Measurements from ENCODE around the gene PDE6B.

The PDE6B gene

DNA sequence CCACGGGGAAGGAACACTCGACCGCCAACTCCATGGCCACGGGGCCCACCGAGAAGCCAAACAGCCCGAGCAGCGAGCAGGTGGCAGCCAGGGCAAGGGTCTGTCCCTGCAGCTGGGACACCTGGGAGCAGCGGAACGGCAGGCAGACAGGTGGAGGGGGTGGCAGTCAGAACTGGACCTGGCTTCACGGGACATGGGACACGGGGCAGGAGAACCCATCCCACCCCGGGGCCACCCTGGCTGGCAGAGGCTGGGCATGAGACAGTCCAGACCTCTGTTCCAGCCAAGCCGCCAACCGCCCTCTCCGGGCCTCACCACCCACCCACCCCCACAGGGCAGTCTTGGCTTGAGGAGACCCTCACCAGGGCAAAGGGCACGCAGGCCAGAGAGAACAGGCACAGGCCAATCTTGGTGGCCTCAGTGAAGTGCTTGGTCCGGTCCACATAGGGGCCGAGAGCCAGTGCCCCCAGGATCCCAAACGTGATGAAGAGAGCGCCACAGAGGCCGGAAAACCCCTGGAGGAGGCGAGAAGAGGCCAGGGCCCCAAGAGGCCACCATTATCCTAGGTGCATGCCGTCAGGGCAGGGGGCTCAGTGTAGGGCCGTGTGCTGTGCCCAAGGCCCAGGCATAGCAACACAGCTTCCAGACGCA is 58.0 kb downstream of the PDE6B start:
- H3K4me2 ChIP-seq (ENCODE audit: low read depth, low read length, poor library complexity, severe bottlenecking), result no peak overlapping the region
- no peaks in the 10 kb centered on the region for H3K79me2 ChIP-seq (ENCODE audit: insufficient read depth, low read length)
- no peaks in the 10 kb centered on the region for H4K20me1 ChIP-seq (ENCODE audit: low read depth, low read length)
- no peaks in the 10 kb centered on the region for H3K36me3 ChIP-seq (ENCODE audit: low read length)
- H3K9ac ChIP-seq (ENCODE audit: low read length), result no peak overlapping the region
- H3K4me3 ChIP-seq (ENCODE audit: insufficient read depth, low read length, poor library complexity, severe bottlenecking), result no peak overlapping the region
- no peak overlapping the region for H2AFZ ChIP-seq (ENCODE audit: low read depth, low read length, severe bottlenecking)
- no peak overlapping the region; the same call in 1 of the 2 replicates for H3K27ac ChIP-seq (ENCODE audit: low read depth, low read length)
- TF ChIP-seq EZH2phosphoT487 (conservative IDR thresholded peaks at IDR 0.05; ENCODE audit: low read length), result no peak
- TF ChIP-seq, protein P1, sequence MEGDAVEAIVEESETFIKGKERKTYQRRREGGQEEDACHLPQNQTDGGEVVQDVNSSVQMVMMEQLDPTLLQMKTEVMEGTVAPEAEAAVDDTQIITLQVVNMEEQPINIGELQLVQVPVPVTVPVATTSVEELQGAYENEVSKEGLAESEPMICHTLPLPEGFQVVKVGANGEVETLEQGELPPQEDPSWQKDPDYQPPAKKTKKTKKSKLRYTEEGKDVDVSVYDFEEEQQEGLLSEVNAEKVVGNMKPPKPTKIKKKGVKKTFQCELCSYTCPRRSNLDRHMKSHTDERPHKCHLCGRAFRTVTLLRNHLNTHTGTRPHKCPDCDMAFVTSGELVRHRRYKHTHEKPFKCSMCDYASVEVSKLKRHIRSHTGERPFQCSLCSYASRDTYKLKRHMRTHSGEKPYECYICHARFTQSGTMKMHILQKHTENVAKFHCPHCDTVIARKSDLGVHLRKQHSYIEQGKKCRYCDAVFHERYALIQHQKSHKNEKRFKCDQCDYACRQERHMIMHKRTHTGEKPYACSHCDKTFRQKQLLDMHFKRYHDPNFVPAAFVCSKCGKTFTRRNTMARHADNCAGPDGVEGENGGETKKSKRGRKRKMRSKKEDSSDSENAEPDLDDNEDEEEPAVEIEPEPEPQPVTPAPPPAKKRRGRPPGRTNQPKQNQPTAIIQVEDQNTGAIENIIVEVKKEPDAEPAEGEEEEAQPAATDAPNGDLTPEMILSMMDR (IDR thresholded peaks at IDR 0.05; ENCODE audit: insufficient read depth, low read length, poor library complexity, severe bottlenecking), result no peak
- H3F3A ChIP-seq (ENCODE audit: insufficient read depth), result 0 out of 2 replicates have a peak, but pooled peaks cover 2% of the 10 kb centered on the region
- H3K9me2 ChIP-seq (replicated peaks; ENCODE audit: insufficient read depth, low read length), result no peaks in the 10 kb centered on the region
- no peaks in the 10 kb centered on the region for H3K9me3 ChIP-seq (ENCODE audit: insufficient read depth, low read length)
- H3K27me3 ChIP-seq (ENCODE audit: low read length), result no peaks in the 10 kb centered on the region

DNA sequence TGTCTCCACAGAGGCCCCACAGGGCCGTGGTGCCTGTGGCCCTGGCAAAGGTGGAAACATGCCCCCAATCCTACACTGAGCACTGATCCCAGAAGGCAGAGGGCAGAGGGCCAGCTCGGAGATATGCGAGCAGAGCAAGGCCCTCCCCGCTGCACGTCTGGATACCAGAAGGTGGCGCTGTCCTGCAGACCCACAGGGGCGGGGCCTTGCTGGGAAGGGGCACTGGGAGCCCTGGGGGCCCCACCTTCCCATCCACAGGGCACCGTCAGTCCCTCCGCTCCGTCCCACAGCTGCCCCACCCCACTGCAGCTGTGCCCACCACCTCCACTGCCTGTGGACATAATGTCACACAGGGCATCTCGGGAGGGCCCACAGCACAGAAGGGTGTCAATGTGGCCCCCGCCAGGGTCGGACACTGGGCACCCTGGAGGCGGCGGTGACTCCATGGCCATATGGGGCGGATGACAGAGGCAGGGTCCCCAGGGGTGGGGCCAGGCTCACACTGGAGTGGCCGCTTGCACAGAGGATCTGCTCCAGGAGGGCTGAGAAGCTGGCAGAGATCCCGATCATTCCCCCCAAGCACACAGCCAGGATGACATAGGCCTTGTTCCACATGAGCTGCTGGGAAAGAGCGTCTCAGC is 58.7 kb downstream of the PDE6B start:
- Histone ChIP-seq H3K27ac (ENCODE audit: low read depth, low read length) (no peak overlapping the region), H3K79me2 (ENCODE audit: insufficient read depth, low read length) (no peaks in the 10 kb centered on the region), H3K9ac (ENCODE audit: low read length) (no peak overlapping the region), H4K20me1 (ENCODE audit: low read depth, low read length) (no peaks in the 10 kb centered on the region), H3K4me2 (ENCODE audit: low read depth, low read length, poor library complexity, severe bottlenecking) (no peak overlapping the region), H3K9me2 (replicated peaks; ENCODE audit: insufficient read depth, low read length) (no peaks in the 10 kb centered on the region), H2AFZ (ENCODE audit: low read depth, low read length, severe bottlenecking) (no peak overlapping the region), H3K36me3 (ENCODE audit: low read length) (no peaks in the 10 kb centered on the region), H3F3A (ENCODE audit: insufficient read depth) (no peaks in the 10 kb centered on the region), H3K9me3 (ENCODE audit: insufficient read depth, low read length) (no peaks in the 10 kb centered on the region), H3K27me3 (ENCODE audit: low read length) (no peaks in the 10 kb centered on the region), H3K4me3 (ENCODE audit: insufficient read depth, low read length, poor library complexity, severe bottlenecking) (no peak overlapping the region)
- no peak for TF ChIP-seq EZH2phosphoT487 (conservative IDR thresholded peaks at IDR 0.05; ENCODE audit: low read length)
- TF ChIP-seq, protein P1 (IDR thresholded peaks at IDR 0.05; ENCODE audit: insufficient read depth, low read length, poor library complexity, severe bottlenecking), result peak; percentile 66

DNA sequence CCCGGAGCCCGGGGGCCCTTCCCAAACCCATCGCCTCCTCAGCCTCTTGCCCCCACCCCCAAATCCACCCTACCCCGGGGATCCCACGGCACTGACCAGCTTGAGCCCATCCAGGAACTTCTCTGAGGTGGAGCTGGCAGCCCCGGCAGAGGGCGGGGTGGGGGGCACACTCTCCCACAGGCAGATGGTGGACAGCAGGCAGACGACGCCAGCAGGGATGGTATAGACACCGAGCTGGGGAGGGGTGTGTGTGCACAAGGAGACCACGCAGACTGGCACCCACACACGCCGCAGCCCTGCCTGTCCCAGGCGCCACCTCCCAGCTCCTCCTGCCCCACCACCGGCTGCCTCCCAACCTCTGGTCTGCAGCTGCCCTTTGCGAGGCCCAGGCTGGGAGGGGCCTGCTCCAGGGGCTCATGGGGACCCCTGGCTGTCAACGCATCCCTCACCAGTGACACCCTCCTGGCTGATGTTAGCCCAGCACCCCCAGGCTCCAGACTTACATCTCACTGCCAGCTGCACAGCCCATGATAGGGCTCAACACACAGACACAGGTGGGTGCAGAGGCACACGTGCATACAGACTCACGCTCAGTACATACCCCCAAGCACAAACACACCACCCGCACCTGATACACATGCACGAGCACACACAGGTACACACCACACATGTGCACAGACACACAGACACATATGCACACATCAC is 59.4 kb downstream of the PDE6B start:
- H3K79me2 ChIP-seq (ENCODE audit: insufficient read depth, low read length), result no peaks in the 10 kb centered on the region
- H2AFZ ChIP-seq (ENCODE audit: low read depth, low read length, severe bottlenecking), result no peak overlapping the region
- H3K27me3 ChIP-seq (ENCODE audit: low read length), result no peaks in the 10 kb centered on the region
- H4K20me1 ChIP-seq (ENCODE audit: low read depth, low read length), result no peaks in the 10 kb centered on the region
- H3K4me3 ChIP-seq (ENCODE audit: insufficient read depth, low read length, poor library complexity, severe bottlenecking), result no peak overlapping the region
- H3K27ac ChIP-seq (ENCODE audit: low read depth, low read length), result no peak overlapping the region
- TF ChIP-seq, protein P1 (IDR thresholded peaks at IDR 0.05; ENCODE audit: insufficient read depth, low read length, poor library complexity, severe bottlenecking), result no peak
- TF ChIP-seq EZH2phosphoT487 (conservative IDR thresholded peaks at IDR 0.05; ENCODE audit: low read length), result no peak
- H3K36me3 ChIP-seq (ENCODE audit: low read length), result no peaks in the 10 kb centered on the region
- no peaks in the 10 kb centered on the region for H3K9me2 ChIP-seq (replicated peaks; ENCODE audit: insufficient read depth, low read length)
- no peak overlapping the region for H3K9ac ChIP-seq (ENCODE audit: low read length)
- no peak overlapping the region for H3K4me2 ChIP-seq (ENCODE audit: low read depth, low read length, poor library complexity, severe bottlenecking)
- no peaks in the 10 kb centered on the region for H3K9me3 ChIP-seq (ENCODE audit: insufficient read depth, low read length)
- H3F3A ChIP-seq (ENCODE audit: insufficient read depth), result no peaks in the 10 kb centered on the region
